ENCODE data around the gene SLC2A13.
"Not testable (repeated sequence)": the region's sequence is repeated elsewhere in the genome, so short reads cannot be mapped to it uniquely, and the experiment has no call there.

The SLC2A13 gene

GRCh38 chr12:39795481-39795880 is 310.4 kb downstream of the SLC2A13 start:
- FAIRE-seq, result no peak

- FAIRE-seq, result no peak
These were observed 312.9 kb downstream of the SLC2A13 start for GRCh38 chr12:39792938-39793337.

GRCh38 chr12:39788239-39788638 is 317.6 kb downstream of the SLC2A13 start:
- FAIRE-seq, result no peak

- not testable (repeated sequence) for FAIRE-seq
These were observed 320.1 kb downstream of the SLC2A13 start for GRCh38 chr12:39785814-39786213.

GRCh38 chr12:39782026-39782545 is 323.8 kb downstream of the SLC2A13 start:
- no peak for FAIRE-seq

- no peak for FAIRE-seq
These were observed 324.9 kb downstream of the SLC2A13 start for GRCh38 chr12:39780913-39781446.

GRCh38 chr12:39780411-39780912 is 325.4 kb downstream of the SLC2A13 start:
- no peak for FAIRE-seq

GRCh38 chr12:39779768-39780340 is 326.0 kb downstream of the SLC2A13 start:
- FAIRE-seq, result no peak

- no peak for FAIRE-seq
These were observed 328.4 kb downstream of the SLC2A13 start for GRCh38 chr12:39777465-39777864.

GRCh38 chr12:39773266-39773665 is 332.6 kb downstream of the SLC2A13 start:
- FAIRE-seq, result no peak

- no peak for FAIRE-seq
These were observed 333.0 kb downstream of the SLC2A13 start for GRCh38 chr12:39772821-39773259.

GRCh38 chr12:39771456-39771855 is 334.4 kb downstream of the SLC2A13 start:
- no peak for FAIRE-seq

GRCh38 chr12:39764944-39765560 is 340.8 kb downstream of the SLC2A13 start:
- peak; percentile 84 for FAIRE-seq

- FAIRE-seq, result no peak
These were observed 342.1 kb downstream of the SLC2A13 start for GRCh38 chr12:39763890-39764169.

GRCh38 chr12:39763071-39763889 is 342.6 kb downstream of the SLC2A13 start:
- no peak for FAIRE-seq

GRCh38 chr12:39755478-39755877 is 350.4 kb downstream of the SLC2A13 start:
- no peak for FAIRE-seq

- no peak for FAIRE-seq
These were observed 353.3 kb downstream of the SLC2A13 start for GRCh38 chr12:39752482-39753137.

GRCh38 chr12:39746151-39746550 is 359.7 kb downstream of the SLC2A13 start:
- not testable (repeated sequence) for FAIRE-seq

GRCh38 chr12:39743655-39744054 is 362.2 kb downstream of the SLC2A13 start:
- FAIRE-seq, result no peak

- no peak for FAIRE-seq
These were observed 369.5 kb downstream of the SLC2A13 start for GRCh38 chr12:39736406-39736805.

- no peak for FAIRE-seq
These were observed 382.1 kb downstream of the SLC2A13 start for GRCh38 chr12:39723831-39724230.

- FAIRE-seq, result no peak
These were observed 383.4 kb downstream of the SLC2A13 start for GRCh38 chr12:39722504-39722903.

GRCh38 chr12:39713552-39713951 is 392.3 kb downstream of the SLC2A13 start:
- FAIRE-seq, result no peak

All from TTC549 (cell line).